ENCODE measurements around the gene TMEM171. TPM values are rescaled to one million over a fixed set of nuclear protein-coding genes. Genes with fewer than 3 reads are reported as not detected.

Gene TMEM171
- total RNA-seq, result under 1 TPM in 5 of 6 donors, not detected in 1; 0.19 to 0.87 (median 0.37) TPM
- under 1 TPM; 0.16 to 0.27 TPM for polyA plus RNA-seq

DNA sequence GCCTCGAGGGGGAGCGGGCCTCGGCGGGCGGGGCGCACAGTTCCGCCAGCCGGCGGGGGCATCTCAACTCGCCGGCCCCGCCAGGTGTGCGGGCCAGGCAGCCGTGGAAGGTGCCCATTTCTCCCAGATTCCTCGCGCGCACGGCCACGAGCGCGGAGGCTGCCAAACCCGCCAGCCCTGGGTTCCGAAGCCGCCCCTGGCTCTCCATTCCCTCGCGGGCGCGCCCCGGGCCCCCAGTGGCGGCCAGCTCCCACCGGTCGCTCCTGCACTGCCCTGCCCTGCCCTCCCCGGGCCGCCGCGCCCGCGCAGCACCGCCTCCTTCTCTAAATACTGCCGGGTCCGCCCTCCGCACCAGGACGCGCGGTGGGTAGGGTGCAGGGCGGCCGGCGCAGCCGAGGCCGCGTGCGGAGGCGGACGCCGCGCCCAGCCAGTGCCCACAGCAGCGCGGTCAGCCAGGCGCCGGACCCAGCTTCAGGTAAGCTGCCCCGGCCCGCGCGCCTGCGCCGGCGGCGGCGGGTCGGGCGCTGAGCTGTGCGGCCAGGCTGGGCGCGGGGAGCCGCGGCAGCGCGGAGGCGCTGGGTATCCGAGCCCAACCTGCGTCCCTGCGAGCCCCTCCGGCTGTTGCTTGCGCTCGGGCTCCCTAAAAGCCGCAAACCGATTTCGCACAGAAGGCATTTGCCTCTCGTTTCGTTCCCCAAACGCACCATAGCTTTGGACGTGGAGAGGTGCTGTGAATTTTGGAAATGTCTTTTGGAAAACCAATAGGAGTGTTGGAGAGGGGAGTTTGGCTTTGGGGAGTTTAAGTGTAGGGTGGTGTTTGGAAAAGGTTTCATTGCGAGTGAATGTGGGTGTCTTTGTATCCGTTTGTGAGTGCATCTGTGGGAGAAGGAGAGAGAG, at the start of gene TMEM171:
TSS of gene TMEM171 (plus strand) at position 354 of the 897 bp plus-strand sequence. CDS start 2,799 bp downstream, outside the sequence.
- Histone ChIP-seq H3K9me3 (no peaks in the 10 kb centered on the region), H3K27ac (peak within 1 kb of the TSS in 1 of 4 donors; percentile 22), H3K4me1 (peaks cover 0 to 6% (median 2%) of the 10 kb centered on the region in 3 donors), H3K4me3 (peak within 1 kb of the TSS; percentile 14 to 45 (median 29)), H3K36me3 (no peaks in the 10 kb centered on the region), H3K27me3 (no peaks in the 10 kb centered on the region)
- TF ChIP-seq, protein P1, sequence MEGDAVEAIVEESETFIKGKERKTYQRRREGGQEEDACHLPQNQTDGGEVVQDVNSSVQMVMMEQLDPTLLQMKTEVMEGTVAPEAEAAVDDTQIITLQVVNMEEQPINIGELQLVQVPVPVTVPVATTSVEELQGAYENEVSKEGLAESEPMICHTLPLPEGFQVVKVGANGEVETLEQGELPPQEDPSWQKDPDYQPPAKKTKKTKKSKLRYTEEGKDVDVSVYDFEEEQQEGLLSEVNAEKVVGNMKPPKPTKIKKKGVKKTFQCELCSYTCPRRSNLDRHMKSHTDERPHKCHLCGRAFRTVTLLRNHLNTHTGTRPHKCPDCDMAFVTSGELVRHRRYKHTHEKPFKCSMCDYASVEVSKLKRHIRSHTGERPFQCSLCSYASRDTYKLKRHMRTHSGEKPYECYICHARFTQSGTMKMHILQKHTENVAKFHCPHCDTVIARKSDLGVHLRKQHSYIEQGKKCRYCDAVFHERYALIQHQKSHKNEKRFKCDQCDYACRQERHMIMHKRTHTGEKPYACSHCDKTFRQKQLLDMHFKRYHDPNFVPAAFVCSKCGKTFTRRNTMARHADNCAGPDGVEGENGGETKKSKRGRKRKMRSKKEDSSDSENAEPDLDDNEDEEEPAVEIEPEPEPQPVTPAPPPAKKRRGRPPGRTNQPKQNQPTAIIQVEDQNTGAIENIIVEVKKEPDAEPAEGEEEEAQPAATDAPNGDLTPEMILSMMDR (IDR thresholded peaks at IDR 0.05), result no peak
- peak; percentile 82 to 86 (median 83) for ATAC-seq
- no peak for FAIRE-seq
- 9 to 11% methylated on average over 69 to 94 of the region's 94 CpGs for WGBS, 2 donors
- peak; percentile 38 to 81 (median 64) for DNase-seq
- intact Hi-C loops (cut with DNase I), result no loop called here

DNA sequence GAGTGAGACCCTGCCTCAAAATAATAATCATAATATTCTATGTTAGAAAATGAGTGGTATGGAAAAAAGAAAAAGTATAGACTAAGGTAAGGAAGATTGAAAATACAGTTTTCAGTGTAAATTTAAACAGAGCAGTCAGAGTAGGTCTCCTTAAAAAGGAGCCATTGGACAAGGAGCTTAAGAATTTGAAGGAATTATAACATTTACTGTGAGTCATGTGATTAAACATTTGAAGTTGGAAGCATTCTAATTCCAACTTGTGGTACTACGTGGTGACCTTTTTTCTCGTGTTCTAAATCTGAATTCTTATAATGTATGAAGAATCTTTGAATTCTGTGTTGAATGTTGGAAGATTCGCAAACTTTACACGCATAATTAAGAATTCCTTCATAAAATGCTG, 39.3 kb upstream of the TMEM171 start:
- H3K36me3 ChIP-seq, result peaks cover 0 to 25% (median 4%) of the 10 kb centered on the region in 3 donors
- H3K9me3 ChIP-seq, result no peaks in the 10 kb centered on the region
- no peaks in the 10 kb centered on the region for H3K27me3 ChIP-seq
- DNase-seq (no peak), ATAC-seq (no peak), FAIRE-seq (no peak)
- H3K27ac ChIP-seq, result no peak overlapping the region
- WGBS, 2 donors, result 78 to 90% methylated on average over 4 of the region's 4 CpGs
- no peaks in the 10 kb centered on the region for H3K4me1 ChIP-seq
- TF ChIP-seq, protein P1 (IDR thresholded peaks at IDR 0.05), result no peak
- H3K4me3 ChIP-seq, result no peak overlapping the region
- intact Hi-C loops (cut with DNase I), result no loop called here

- Histone ChIP-seq H3K36me3 (peaks cover 0 to 14% (median 7%) of the 10 kb centered on the region in 3 donors), H3K4me3 (no peak overlapping the region), H3K27ac (no peak overlapping the region), H3K4me1 (no peaks in the 10 kb centered on the region), H3K9me3 (no peaks in the 10 kb centered on the region), H3K27me3 (no peaks in the 10 kb centered on the region)
- no peak for ATAC-seq
- peak; percentile 29 for FAIRE-seq
- TF ChIP-seq, protein P1 (IDR thresholded peaks at IDR 0.05), result no peak
- intact Hi-C loops (cut with DNase I), result no loop called here
- no peak for DNase-seq
- 77 to 80% methylated on average over 4 of the region's 4 CpGs for WGBS, 2 donors
Measured at GRCh38 chr5:73088026-73088425, 32.3 kb upstream of the TMEM171 start.

DNA sequence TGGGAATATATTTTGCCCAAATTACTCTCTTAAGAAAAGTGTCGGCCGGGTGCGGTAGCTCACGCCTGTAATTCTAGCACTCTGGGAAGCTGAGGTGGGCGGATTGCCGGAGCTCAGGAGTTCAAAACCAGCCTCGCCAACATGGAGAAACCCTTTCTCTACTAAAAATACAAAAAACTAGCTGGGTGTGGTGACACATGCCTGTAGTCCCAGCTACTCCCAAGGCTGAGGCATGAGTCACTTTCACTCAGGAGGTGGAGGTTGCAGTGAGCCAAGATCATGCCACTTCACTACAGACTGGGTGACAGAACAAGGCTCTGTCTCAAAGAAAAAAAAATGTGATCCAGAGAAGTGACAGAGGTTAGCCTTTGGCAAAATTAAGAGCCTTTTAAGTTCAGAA, 26.4 kb upstream of the TMEM171 start:
- Histone ChIP-seq H3K9me3 (no peaks in the 10 kb centered on the region), H3K27ac (no peak overlapping the region), H3K36me3 (no peaks in the 10 kb centered on the region), H3K27me3 (no peaks in the 10 kb centered on the region), H3K4me1 (no peaks in the 10 kb centered on the region), H3K4me3 (no peak overlapping the region)
- TF ChIP-seq, protein P1 (IDR thresholded peaks at IDR 0.05), result no peak
- 97 to 98% methylated on average over 7 of the region's 7 CpGs for WGBS, 2 donors
- FAIRE-seq (no peak), DNase-seq (no peak), ATAC-seq (peak in 3 of 4 donors; percentile 45 to 53 (median 53))
- intact Hi-C loops (cut with DNase I), result no loop called here

DNA sequence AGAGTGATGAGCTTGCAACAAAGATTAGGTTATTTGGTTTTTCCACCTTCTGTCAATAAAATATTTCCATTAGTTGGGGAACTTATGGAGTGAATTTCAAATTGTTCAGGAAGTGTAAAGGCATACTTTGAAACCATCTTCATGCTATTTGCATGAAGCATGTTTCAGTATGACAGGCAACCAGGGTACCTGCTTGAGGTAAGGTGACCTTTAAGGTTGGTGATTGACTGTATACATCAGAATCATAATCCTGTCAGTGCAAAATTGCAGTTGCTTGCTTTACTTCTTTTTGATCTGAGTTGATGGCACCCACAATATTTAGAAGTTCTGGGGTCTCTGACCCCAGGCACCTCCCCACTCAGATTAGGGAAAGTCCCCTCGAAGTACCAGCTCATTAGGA, 26.0 kb upstream of the TMEM171 start:
- TF ChIP-seq, protein P1 (IDR thresholded peaks at IDR 0.05), result no peak
- Histone ChIP-seq H3K4me3 (no peak overlapping the region), H3K27ac (no peak overlapping the region), H3K27me3 (no peaks in the 10 kb centered on the region), H3K9me3 (no peaks in the 10 kb centered on the region), H3K4me1 (no peaks in the 10 kb centered on the region), H3K36me3 (no peaks in the 10 kb centered on the region)
- ATAC-seq (no peak), FAIRE-seq (no peak), DNase-seq (no peak)
- intact Hi-C loops (cut with DNase I), result no loop called here
- 88 to 96% methylated on average over 1 of the region's 1 CpG for WGBS, 2 donors

Data from pancreas (tissue), 10 donors.